HEK293 (cell line): ENCODE data around the gene HCFC1.

Experiments used
- AEBP2 ChIP-seq: fragments of 450-650 bp; formaldehyde crosslinking; IDR thresholded peaks from 2 replicates; pipeline ENCODE4 v1.5.1; 2016; ENCODE audit warnings: missing biosample characterization, missing genetic modification characterization, borderline replicate concordance
- FEZF1 ChIP-seq: fragments of 450-650 bp; formaldehyde crosslinking; IDR thresholded peaks from 2 replicates; pipeline ENCODE4 v1.5.1; 2016; ENCODE audit warnings: missing biosample characterization, missing genetic modification characterization
- PRDM2 ChIP-seq: fragments of 450-650 bp; formaldehyde crosslinking; IDR thresholded peaks from 2 replicates; pipeline ENCODE4 v1.5.1; 2016; ENCODE audit warnings: missing biosample characterization, missing genetic modification characterization, borderline replicate concordance
- REPIN1 ChIP-seq: fragments of 450-650 bp; formaldehyde crosslinking; IDR thresholded peaks from 2 replicates; pipeline ENCODE4 v1.5.1; 2017; ENCODE audit warnings: missing biosample characterization, missing genetic modification characterization, low read depth
- REST ChIP-seq: fragments of 450-650 bp; formaldehyde crosslinking; IDR thresholded peaks from 2 replicates; pipeline ENCODE4 v1.5.1; 2016; ENCODE audit warnings: missing biosample characterization, missing genetic modification characterization
- ZFP41 ChIP-seq: fragments of 450-650 bp; formaldehyde crosslinking; IDR thresholded peaks from 2 replicates; pipeline ENCODE4 v1.5.1; 2016; ENCODE audit warnings: missing biosample characterization, missing genetic modification characterization, borderline replicate concordance
- ZNF133 ChIP-seq: fragments of 450-650 bp; formaldehyde crosslinking; IDR thresholded peaks from 2 replicates; pipeline ENCODE4 v1.5.1; 2016; ENCODE audit warnings: missing biosample characterization, missing genetic modification characterization
- ZNF155 ChIP-seq: fragments of 450-650 bp; formaldehyde crosslinking; IDR thresholded peaks from 2 replicates; pipeline ENCODE4 v1.5.1; 2016; ENCODE audit warnings: missing biosample characterization, missing genetic modification characterization
- ZNF18 ChIP-seq: fragments of 450-650 bp; formaldehyde crosslinking; IDR thresholded peaks from 2 replicates; pipeline ENCODE4 v1.5.1; 2016; ENCODE audit warnings: missing biosample characterization, missing genetic modification characterization
- ZNF19 ChIP-seq: fragments of 450-650 bp; formaldehyde crosslinking; IDR thresholded peaks from 2 replicates; pipeline ENCODE4; 2016; ENCODE audit warnings: missing biosample characterization, missing genetic modification characterization, low read depth
- ZNF24 ChIP-seq: fragments of 450-650 bp; formaldehyde crosslinking; IDR thresholded peaks from 2 replicates; pipeline ENCODE4 v1.5.1; 2016; ENCODE audit warnings: missing biosample characterization, missing genetic modification characterization
- ZNF362 ChIP-seq: fragments of 450-650 bp; formaldehyde crosslinking; IDR thresholded peaks from 2 replicates; pipeline ENCODE4 v1.5.1; 2016; ENCODE audit warnings: missing biosample characterization, missing genetic modification characterization
- ZNF394 ChIP-seq: fragments of 450-650 bp; formaldehyde crosslinking; IDR thresholded peaks from 2 replicates; pipeline ENCODE4 v1.5.1; 2016; ENCODE audit warnings: missing biosample characterization, missing genetic modification characterization, mild to moderate bottlenecking, moderate library complexity, borderline replicate concordance
- ZNF416 ChIP-seq: fragments of 450-650 bp; formaldehyde crosslinking; IDR thresholded peaks from 2 replicates; pipeline ENCODE4 v1.5.1; 2016; ENCODE audit warnings: missing biosample characterization, missing genetic modification characterization
- ZNF426 ChIP-seq: fragments of 450-650 bp; formaldehyde crosslinking; IDR thresholded peaks from 2 replicates; pipeline ENCODE4 v1.5.1; 2017; ENCODE audit warnings: missing biosample characterization, missing genetic modification characterization, mild to moderate bottlenecking, inconsistent platforms, moderate library complexity
- ZNF473 ChIP-seq: fragments of 450-650 bp; formaldehyde crosslinking; IDR thresholded peaks from 2 replicates; pipeline ENCODE4 v1.5.1; 2017; ENCODE audit warnings: missing biosample characterization, missing genetic modification characterization
- ZNF530 ChIP-seq: fragments of 450-650 bp; formaldehyde crosslinking; IDR thresholded peaks from 2 replicates; pipeline ENCODE4 v1.5.1; 2016; ENCODE audit warnings: low read depth, missing biosample characterization, missing genetic modification characterization
- ZNF548 ChIP-seq: fragments of 450-650 bp; formaldehyde crosslinking; IDR thresholded peaks from 2 replicates; pipeline ENCODE4 v1.5.1; 2016; ENCODE audit warnings: missing biosample characterization, missing genetic modification characterization
- ZNF600 ChIP-seq: fragments of 450-650 bp; formaldehyde crosslinking; IDR thresholded peaks from 2 replicates; pipeline ENCODE4 v1.5.1; 2016; ENCODE audit warnings: missing biosample characterization, missing genetic modification characterization
- ZNF654 ChIP-seq: fragments of 450-650 bp; formaldehyde crosslinking; IDR thresholded peaks from 2 replicates; pipeline ENCODE4 v1.5.1; 2016; ENCODE audit warnings: low read depth, missing biosample characterization, missing genetic modification characterization
- ZNF658 ChIP-seq: fragments of 450-650 bp; formaldehyde crosslinking; IDR thresholded peaks from 2 replicates; pipeline ENCODE4; 2016; ENCODE audit warnings: missing biosample characterization, missing genetic modification characterization
- ZNF660 ChIP-seq: fragments of 450-650 bp; IDR thresholded peaks from 2 replicates; pipeline ENCODE4 v1.5.1; 2018; ENCODE audit warnings: missing biosample characterization, mild to moderate bottlenecking, missing genetic modification characterization
- ZNF707 ChIP-seq: fragments of 450-650 bp; formaldehyde crosslinking; IDR thresholded peaks from 2 replicates; pipeline ENCODE4 v1.5.1; 2016; ENCODE audit warnings: missing biosample characterization, missing genetic modification characterization
- ZNF830 ChIP-seq: fragments of 450-650 bp; IDR thresholded peaks from 2 replicates; pipeline ENCODE4 v1.5.0; 2018; ENCODE audit warnings: missing biosample characterization, missing genetic modification characterization, low read depth, mild to moderate bottlenecking, moderate library complexity
- ZSCAN23 ChIP-seq: fragments of 450-650 bp; formaldehyde crosslinking; IDR thresholded peaks from 2 replicates; pipeline ENCODE4 v1.5.1; 2016; ENCODE audit warnings: missing biosample characterization, missing genetic modification characterization
- ZSCAN30 ChIP-seq: fragments of 450-650 bp; IDR thresholded peaks from 2 replicates; pipeline ENCODE4 v1.5.1; 2018; ENCODE audit warnings: missing biosample characterization, mild to moderate bottlenecking, missing genetic modification characterization, moderate library complexity

The HCFC1 gene

GRCh38 chrX:153971450-153972367 is at the start of gene HCFC1 (continued):
- TF ChIP-seq ZNF155 (tag by site-specific recombination) (no peak), ZNF707 (tag by site-specific recombination) (no peak), ZNF548 (tag by site-specific recombination) (no peak), FEZF1 (no peak), ZSCAN30 (tag by site-specific recombination) (peak; percentile 93), ZNF473 (no peak), ZNF133 (tag by site-specific recombination) (no peak), ZFP41 (tag by site-specific recombination) (no peak), AEBP2 (tag by site-specific recombination) (no peak), ZNF394 (peak; percentile 21; the same call in 1 of the 2 replicates), ZNF660 (no peak; the same call in none of the 2 replicates), ZNF19 (tag by site-specific recombination) (no peak), ZNF18 (tag by site-specific recombination) (no peak; the same call in 1 of the 2 replicates), ZNF658 (no peak), ZNF600 (tag by site-specific recombination) (no peak), ZNF530 (tag by site-specific recombination) (no peak), ZSCAN23 (tag by site-specific recombination) (no peak), ZNF830 (no peak), REST (tag by site-specific recombination) (peak; percentile 92), ZNF362 (tag by site-specific recombination) (no peak), ZNF416 (tag by site-specific recombination) (no peak), PRDM2 (tag by site-specific recombination) (no peak), ZNF24 (tag by site-specific recombination) (no peak), ZNF426 (tag by site-specific recombination) (no peak), ZNF654 (no peak), REPIN1 (no peak)
